Lower leg skin (tissue), 3 donors: ENCODE data around the gene SAT2.

Source experiments
- CTCF ChIP-seq, 3 donors: fragments of 450-650 bp; IDR thresholded peaks; one replicate each; pipeline ENCODE4 v1.5.1; 2016; ENCODE audit warnings: antibody characterized with exemption in 3 of 3, mild to moderate bottlenecking in 3 of 3, moderate library complexity in 2 of 3
- POLR2A ChIP-seq, 2 donors: fragments of 450-650 bp; IDR thresholded peaks; one replicate each; pipeline ENCODE4 v1.6.1; 2016 to 2017; ENCODE audit warnings: antibody characterized with exemption in 2 of 2, mild to moderate bottlenecking in 1 of 2, moderate library complexity in 1 of 2

GRCh38 chr17:7626956-7627249 lies 718 bp downstream of the SAT2 start:
- TF ChIP-seq CTCF (IDR thresholded peaks at IDR 0.05): no peak
- no peak for TF ChIP-seq POLR2A (IDR thresholded peaks at IDR 0.05)
